GM18517 (cell line): Measurements from ENCODE around the gene GABRR1.
"Not testable (repeated sequence)": the region's sequence is repeated elsewhere in the genome, so short reads cannot be mapped to it uniquely, and the experiment has no call there.

ENCODE experiments used
- ATAC-seq: cut with Tn5 transposase; IDR thresholded peaks from one replicate; pipeline ENCODE4 v1.9.1; 2021; ENCODE audit warnings: mild to moderate bottlenecking, moderate library complexity; ENCODE audit not compliant: unreplicated experiment

GABRR1 gene

DNA sequence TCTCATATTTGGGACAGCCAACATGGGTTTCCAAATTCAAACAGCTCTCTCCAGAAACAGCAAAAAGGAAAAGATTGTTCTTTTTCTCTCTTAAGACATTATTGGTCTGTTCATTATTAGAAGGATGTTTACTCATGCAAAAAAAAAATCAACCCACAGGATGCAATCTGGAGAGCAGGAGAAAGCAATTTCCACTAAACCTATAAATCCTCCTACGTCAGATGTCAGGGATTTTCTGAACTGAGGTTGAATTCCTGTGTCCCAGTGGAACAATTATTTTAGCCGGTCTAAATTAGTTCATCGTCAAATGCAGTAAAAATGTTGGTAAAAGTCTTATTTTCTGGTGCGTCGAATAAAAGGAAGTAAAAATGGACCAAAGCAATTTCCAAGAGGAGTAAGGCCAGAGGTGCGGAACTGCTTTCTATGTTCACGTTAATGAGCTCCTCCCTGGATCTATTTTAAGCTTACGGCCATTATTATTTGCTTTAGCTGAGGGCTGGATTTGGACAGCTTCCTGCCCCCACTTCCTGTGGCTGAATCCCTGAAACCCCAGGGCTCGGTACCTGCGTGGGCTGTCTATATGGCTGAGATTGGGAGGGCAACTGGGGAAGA is at the start of gene GABRR1:
TSS of gene GABRR1 (minus strand) at position 60 of the 612 bp plus-strand sequence. CDS start at position 24, 36 bp downstream.
- ATAC-seq: no peak

DNA sequence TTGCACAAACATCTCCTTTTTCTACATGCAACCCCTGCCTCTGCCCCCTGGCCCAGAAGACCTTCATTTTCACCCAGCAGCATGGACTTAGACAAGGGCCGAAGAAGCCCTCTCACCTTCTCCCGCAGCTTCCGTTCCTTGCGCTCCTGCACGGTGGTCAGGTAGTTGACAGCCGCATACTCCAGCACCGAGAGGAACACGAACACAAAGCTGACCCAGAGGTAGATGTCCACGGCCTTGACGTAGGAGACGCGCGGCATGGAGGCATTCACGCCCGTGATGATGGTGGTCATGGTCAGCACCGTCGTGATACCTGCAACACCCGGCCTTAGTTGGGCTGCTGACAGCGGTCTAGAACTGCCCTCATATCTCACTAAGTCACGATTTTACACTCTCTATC is 47.1 kb upstream of the GABRR1 start:
- no peak for ATAC-seq

- ATAC-seq: no peak
These were observed 43.7 kb upstream of the GABRR1 start for GRCh38 chr6:89260832-89261231.

GRCh38 chr6:89260310-89260709 is 43.2 kb upstream of the GABRR1 start:
- no peak for ATAC-seq

DNA sequence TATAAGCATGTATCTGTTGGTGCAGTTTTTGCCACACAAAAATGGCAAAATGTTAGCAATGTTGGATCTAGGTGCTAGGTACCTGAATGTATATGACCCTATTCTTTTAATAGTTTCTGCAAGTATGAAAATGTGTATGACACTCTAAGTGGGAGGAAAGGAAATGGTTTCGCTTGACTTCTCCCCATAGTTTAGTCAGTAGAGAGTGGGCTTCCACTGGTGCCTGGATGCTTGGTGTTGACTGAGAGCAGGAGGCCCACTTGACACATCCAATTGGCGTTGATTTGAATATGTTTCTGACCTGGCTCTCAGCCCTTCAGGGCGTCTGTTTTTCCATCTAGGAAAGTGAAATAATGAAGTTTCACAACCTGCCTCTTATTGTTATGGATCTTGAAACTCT is 41.8 kb upstream of the GABRR1 start:
- peak; percentile 69 for ATAC-seq

DNA sequence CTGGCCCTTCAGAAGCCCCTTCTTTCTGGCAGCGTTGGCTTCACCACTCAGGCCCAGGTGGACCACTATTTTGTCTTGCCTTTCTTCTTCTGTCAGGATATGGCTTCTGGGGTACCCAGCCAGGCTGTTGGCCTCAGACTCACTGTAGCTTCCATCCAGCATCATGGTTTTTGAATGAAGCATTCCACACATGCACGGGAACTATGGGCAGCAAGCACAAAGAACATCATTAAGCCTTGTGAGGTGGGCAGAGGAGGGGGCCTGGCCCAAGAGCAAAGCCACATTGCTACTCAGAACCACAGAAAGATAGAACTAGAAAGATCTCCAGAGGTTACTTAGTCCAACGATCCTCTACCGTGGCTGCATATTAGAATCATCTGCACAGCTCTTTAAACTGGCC is 40.6 kb upstream of the GABRR1 start:
- ATAC-seq: no peak

- ATAC-seq: no peak
These were observed 40.2 kb upstream of the GABRR1 start for GRCh38 chr6:89257346-89257745.

GRCh38 chr6:89255417-89255816 is 38.3 kb upstream of the GABRR1 start:
- no peak for ATAC-seq

DNA sequence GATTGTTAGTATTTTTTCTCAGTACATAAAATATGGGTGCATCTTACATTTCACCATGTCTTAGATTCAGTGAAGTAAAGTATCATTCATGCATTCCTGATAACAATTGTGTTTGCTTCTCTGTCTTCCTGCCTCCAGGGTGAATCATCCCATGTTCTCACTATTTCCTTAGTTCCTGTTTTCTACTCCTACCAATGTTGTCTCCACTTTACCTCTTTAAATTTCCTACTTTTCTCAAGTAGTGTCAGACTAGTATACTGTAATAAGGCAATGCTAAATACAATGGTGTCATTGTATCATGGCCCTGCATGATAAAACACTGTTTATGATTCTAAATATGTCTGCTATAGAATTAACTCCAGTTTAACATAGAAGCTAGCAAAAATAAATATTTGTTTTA is 37.4 kb upstream of the GABRR1 start:
- ATAC-seq: no peak

- no peak for ATAC-seq
These were observed 35.7 kb upstream of the GABRR1 start for GRCh38 chr6:89252907-89253306.

DNA sequence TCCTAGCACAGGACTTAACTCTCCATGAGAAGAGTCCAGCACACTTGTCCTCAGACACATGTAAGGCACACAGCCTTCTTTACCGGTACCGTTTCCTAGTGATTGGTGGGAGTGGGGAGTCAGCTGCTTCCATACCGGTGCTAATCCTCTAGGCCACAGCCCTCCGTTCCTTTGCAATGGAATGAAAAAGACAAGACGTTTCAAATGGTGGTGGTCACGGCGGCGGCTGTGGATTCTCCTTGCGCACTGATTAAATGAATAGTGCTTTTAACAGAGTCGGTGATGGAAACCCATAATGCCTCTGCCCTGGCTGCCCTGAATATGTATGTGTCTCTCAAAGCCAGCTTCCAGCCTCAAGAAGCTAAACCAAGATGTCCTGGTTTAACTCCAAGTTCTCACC is 34.8 kb upstream of the GABRR1 start:
- ATAC-seq: no peak

DNA sequence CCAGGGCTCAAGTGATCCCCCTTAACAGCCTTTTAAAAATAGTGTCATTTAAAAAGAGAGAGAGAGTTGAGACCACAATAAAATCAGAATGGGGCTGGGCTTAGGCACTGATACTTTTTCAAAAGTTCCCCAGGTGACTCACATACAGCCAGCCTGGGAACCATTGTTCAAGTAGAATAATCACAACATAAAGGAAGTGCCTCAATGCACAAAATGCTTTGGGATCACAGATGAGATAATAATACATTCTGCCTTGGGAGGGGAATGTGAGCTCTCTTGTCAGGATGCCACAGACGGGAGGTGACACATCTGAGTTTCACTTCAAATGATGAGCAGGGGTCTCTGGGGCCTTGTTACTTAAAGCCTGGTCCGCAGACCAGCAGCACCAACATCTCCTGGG is 34.0 kb upstream of the GABRR1 start:
- ATAC-seq: no peak

GRCh38 chr6:89250239-89250638 is 33.1 kb upstream of the GABRR1 start:
- no peak for ATAC-seq

DNA sequence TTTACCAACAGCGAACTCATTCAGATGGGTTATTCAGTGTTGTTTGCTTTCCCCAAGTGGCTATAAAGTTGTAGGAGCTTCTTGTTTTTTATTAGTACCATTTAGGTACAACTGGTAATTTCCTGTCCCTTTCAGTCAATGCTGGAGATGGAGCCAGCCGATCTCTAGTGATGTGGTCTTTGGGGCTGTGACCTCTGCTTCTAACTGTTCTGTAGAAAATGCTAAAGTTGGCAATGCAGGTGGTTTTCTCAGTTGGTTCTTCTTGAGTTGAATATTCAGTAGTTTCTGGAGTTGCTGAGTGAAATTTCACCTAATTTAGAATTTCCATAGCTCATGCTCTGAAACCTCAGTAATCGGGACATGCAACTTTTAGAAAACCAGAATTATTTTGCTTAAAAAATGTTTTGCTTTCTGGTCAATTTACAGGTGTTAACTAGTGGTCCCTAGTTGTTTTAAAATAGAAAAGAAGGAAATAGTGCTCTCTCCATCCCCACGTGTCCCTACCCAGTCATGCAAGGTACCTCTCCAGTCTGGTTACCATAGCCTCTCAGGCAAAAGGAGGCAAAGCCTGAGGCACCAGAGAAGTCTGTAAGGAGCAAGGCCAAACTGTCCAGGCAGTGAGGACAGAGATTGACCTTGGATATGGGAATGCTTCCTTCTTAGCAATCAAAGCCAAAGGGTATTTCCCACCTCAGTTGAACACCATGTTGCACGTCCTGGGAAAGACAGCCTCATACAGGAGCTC is 27.3 kb upstream of the GABRR1 start:
- no peak for ATAC-seq

DNA sequence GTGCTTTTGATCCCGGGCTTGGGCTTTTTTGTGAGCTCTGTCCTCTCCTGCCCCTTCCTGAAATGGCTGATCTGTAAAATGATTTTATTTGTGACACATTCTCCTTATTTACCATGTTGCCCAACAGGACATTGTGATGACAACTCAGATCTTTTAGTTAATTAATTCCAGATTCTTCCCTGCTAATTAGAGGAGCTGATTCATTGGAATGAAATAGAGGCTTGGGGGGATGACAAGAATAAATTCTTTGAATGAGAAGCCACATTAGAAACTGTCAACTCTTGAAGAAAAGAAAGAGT is 26.1 kb upstream of the GABRR1 start:
- ATAC-seq: no peak

GRCh38 chr6:89242574-89243330 is 25.6 kb upstream of the GABRR1 start:
- ATAC-seq: no peak

GRCh38 chr6:89239338-89239737 is 22.2 kb upstream of the GABRR1 start:
- peak; percentile 57 for ATAC-seq

- no peak for ATAC-seq
These were observed 20.0 kb upstream of the GABRR1 start for GRCh38 chr6:89237158-89237557.

DNA sequence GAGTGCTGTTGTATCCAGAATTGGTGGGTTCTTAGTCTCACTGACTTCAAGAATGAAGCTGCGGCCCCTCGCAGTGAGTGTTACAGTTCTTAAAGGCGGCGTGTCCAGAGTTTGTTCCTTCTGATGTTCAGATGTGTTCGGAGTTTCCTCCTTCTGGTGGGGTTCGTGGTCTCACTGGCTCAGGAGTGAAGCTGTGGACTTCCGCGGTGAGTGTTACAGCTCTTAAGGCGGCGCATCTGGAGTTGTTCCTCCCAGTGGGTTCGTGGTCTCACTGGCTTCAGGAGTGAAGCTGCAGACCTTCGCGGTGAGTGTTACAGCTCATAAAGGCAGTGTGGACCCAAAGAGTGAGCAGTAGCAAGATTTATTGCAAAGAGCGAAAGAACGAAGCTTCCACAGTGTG is 16.4 kb upstream of the GABRR1 start:
- ATAC-seq: not testable (repeated sequence)

- ATAC-seq: no peak
These were observed 5.5 kb upstream of the GABRR1 start for GRCh38 chr6:89222712-89223039.

DNA sequence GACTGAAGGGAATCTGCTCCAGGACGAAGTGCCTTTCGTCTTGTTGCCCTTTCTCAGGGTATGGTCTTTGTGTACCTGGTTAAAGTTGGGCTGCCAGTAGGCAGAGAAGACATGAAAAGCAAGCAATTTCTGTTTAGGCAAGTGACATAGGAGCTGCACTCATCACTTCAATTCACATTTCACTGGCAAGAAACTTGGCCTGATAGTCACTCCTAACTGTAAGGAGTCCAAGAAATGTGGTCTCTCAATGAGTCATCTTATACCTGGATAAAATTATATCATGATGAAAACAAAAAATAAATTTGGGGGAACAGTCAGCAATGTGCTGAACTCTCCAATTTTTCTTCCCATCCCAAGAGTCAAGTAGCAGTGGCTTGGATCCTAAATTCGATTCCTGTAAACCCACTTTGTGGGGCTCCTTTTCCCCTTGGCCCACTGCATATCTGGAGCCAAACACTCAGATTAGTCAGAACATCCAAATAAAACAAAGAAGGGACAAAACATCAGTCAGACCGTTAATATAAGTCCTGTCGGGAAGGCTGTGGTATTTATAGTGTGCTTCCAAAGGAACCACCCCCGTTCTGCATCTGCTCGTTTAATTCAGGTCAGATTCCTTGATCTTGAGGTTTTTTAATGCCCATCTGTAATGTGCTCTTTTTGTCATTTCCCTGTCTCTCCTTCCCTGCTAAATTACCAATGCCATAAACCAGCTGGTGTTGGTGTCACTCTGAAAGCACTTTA is 5.0 kb upstream of the GABRR1 start:
- ATAC-seq: no peak

- ATAC-seq: no peak
These were observed 4.0 kb upstream of the GABRR1 start for GRCh38 chr6:89221129-89221528.
